Measurements from ENCODE around the gene ERCC5.

DNA sequence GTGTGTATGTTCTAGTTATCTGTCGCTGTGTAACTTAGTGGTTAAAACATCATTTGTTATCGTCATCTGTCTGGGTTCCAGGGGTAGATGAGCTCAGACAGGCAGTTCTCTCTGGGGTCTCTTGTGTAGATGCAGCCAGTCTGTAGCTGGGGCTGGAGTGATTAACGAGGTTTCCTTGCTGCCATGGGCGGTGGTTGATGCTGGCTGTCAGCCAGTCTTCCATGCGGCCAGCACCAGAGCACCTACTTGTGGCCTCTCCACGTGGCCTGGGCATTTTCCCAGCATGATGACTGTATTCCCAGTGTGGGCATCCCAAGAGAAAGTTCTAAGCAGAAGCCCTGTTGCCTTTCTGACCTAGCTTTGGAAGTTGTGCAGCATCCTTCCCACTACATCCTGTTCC, 10.7 kb downstream of the ERCC5 start:
- TF ChIP-seq EZH2 (IDR thresholded peaks at IDR 0.05; ENCODE audit: insufficient read depth, poor library complexity, severe bottlenecking) = no peak
- TF ChIP-seq EZH2phosphoT487 (IDR thresholded peaks at IDR 0.05; ENCODE audit: insufficient read depth, low read depth) = no peak

All from GM23248 (cell line).